OCI-LY3 (cell line): ENCODE results near the gene LPCAT4.

Source experiments
- CTCF ChIP-seq: fragments of 200-600, 300-600 bp; sonication (generic); IDR thresholded peaks from 2 replicates; pipeline ENCODE4 v1.5.1; 2014; ENCODE audit warnings: antibody characterized with exemption, low read length, low read depth
- EZH2phosphoT487 ChIP-seq: fragments of 200-600 bp; shearing (Covaris generic); IDR thresholded peaks from 2 replicates; pipeline ENCODE4 v1.6.1; 2018; ENCODE audit warnings: antibody characterized with exemption, mixed run types, low read depth

GRCh38 chr15:34367101-34368081, at the start of gene LPCAT4:
- peak; percentile 85 for TF ChIP-seq CTCF
- no peak for TF ChIP-seq EZH2phosphoT487
